ENCODE results near the gene GSE1. TPM values are rescaled to one million over a fixed set of nuclear protein-coding genes. Genes with fewer than 3 reads are reported as not detected.

Gene GSE1
- total and polyA plus RNA-seq, 9 donors: 32.9 to 212 (median 91.4) TPM

GRCh38 chr16:85631802-85632393 lies 18.8 kb downstream of the GSE1 start:
- H3K36me3 ChIP-seq: no peaks in the 10 kb centered on the region
- no peak for TF ChIP-seq EP300 (IDR thresholded peaks at IDR 0.05)
- TF ChIP-seq POLR2A (IDR thresholded peaks at IDR 0.05): no peak
- H3K4me1 ChIP-seq (ENCODE audit: insufficient read depth): peaks cover 8% of the 10 kb centered on the region
- no peak overlapping the region for H3K27ac ChIP-seq
- 61 to 83% (median 63%) methylated on average over 21 to 27 of the region's 27 CpGs for WGBS, 3 donors
- H3K27me3 ChIP-seq: no peaks in the 10 kb centered on the region
- intact Hi-C loops (cut with DNase I): no loop called here
- no peak for DNase-seq
- H3K9me3 ChIP-seq: no peaks in the 10 kb centered on the region
- no peak overlapping the region for H3K4me3 ChIP-seq

- H3K36me3 ChIP-seq: no peaks in the 10 kb centered on the region
- H3K4me1 ChIP-seq (ENCODE audit: insufficient read depth): peaks cover 8% of the 10 kb centered on the region
- TF ChIP-seq EP300 (IDR thresholded peaks at IDR 0.05) (no peak), POLR2A (IDR thresholded peaks at IDR 0.05) (no peak), CTCF (IDR thresholded peaks at IDR 0.05) (no peak)
- H3K27me3 ChIP-seq: no peaks in the 10 kb centered on the region
- H3K4me3 ChIP-seq: no peak overlapping the region
- no peak overlapping the region for H3K27ac ChIP-seq
- H3K9me3 ChIP-seq: no peaks in the 10 kb centered on the region
- no peak for DNase-seq
- intact Hi-C loops (cut with DNase I): no loop called here
- 89 to 91% (median 89%) methylated on average over 35 of the region's 35 CpGs for WGBS, 3 donors
Observed at GRCh38 chr16:85632709-85633437, 19.8 kb downstream of the GSE1 start.

- Histone ChIP-seq H3K4me3 (no peak overlapping the region), H3K27me3 (no peaks in the 10 kb centered on the region), H3K27ac (no peak overlapping the region), H3K4me1 (ENCODE audit: insufficient read depth) (peaks cover 8% of the 10 kb centered on the region), H3K9me3 (no peaks in the 10 kb centered on the region), H3K36me3 (no peaks in the 10 kb centered on the region)
- no peak for DNase-seq
- TF ChIP-seq POLR2A (IDR thresholded peaks at IDR 0.05) (no peak), CTCF (IDR thresholded peaks at IDR 0.05) (no peak), EP300 (IDR thresholded peaks at IDR 0.05) (no peak)
- 92 to 96% (median 95%) methylated on average over 15 of the region's 15 CpGs for WGBS, 3 donors
- intact Hi-C loops (cut with DNase I): no loop called here
Observed at GRCh38 chr16:85633438-85633743, 20.3 kb downstream of the GSE1 start.

- WGBS, 3 donors: 88 to 92% (median 89%) methylated on average over 34 to 35 of the region's 35 CpGs
- no peaks in the 10 kb centered on the region for H3K9me3 ChIP-seq
- H3K4me3 ChIP-seq: no peak overlapping the region
- no peak for TF ChIP-seq POLR2A (IDR thresholded peaks at IDR 0.05)
- no peak for TF ChIP-seq EP300 (IDR thresholded peaks at IDR 0.05)
- TF ChIP-seq CTCF (IDR thresholded peaks at IDR 0.05): no peak
- DNase-seq: no peak
- no peaks in the 10 kb centered on the region for H3K27me3 ChIP-seq
- H3K4me1 ChIP-seq (ENCODE audit: insufficient read depth): peaks cover 8% of the 10 kb centered on the region
- H3K27ac ChIP-seq: no peak overlapping the region
- no peaks in the 10 kb centered on the region for H3K36me3 ChIP-seq
- intact Hi-C loops (cut with DNase I): no loop called here
Observed at GRCh38 chr16:85633888-85634287, 20.8 kb downstream of the GSE1 start.
